ENCODE results near the gene SLC15A3. TPM values are rescaled to one million over a fixed set of nuclear protein-coding genes. Genes with fewer than 3 reads are reported as not detected.

SLC15A3 gene
- total RNA-seq (2014; rRNA removed; shearing (Covaris generic)), result 15.8 and 18.9 TPM in 2 replicates
- polyA plus RNA-seq (2016; fragmentation: Nextera tagmentation; extraction: Ambion mirVana), result 14.2 and 16.7 TPM in 2 replicates
- long read RNA-seq, partial matches to known transcripts, result 1 of 3 reads
- long read RNA-seq, other reads (novel, unspliced or antisense), result 1 of 3 reads

GRCh38 chr11:60951904-60952741 lies at the start of gene SLC15A3:
SLC15A3 (minus strand) TSS chr11:60952176; CDS start chr11:60951551, 625 bp downstream.
- H3K9me2 ChIP-seq (ENCODE audit: insufficient read depth), result no peaks in the 10 kb centered on the region
- peak within 1 kb of the TSS; percentile 68 for H3K4me3 ChIP-seq
- H3F3A ChIP-seq (replicated peaks; ENCODE audit: low read depth), result peaks cover 8% of the 10 kb centered on the region
- no peaks in the 10 kb centered on the region for H3K9me3 Mint-ChIP-seq
- H3K4me3 Mint-ChIP-seq, result peak within 1 kb of the TSS; percentile 70
- H3K27me3 ChIP-seq (ENCODE audit: insufficient read depth), result peaks cover 30% of the 10 kb centered on the region
- H3K27ac Mint-ChIP-seq, result peak within 1 kb of the TSS; percentile 17; the same call in 1 of the 2 replicates
- peak; percentile 82 for DNase-seq (ENCODE audit: low spot score)
- H3K27me3 Mint-ChIP-seq (ENCODE audit: insufficient read depth, low read depth, poor library complexity), result peaks cover 27% of the 10 kb centered on the region
- H3K36me3 Mint-ChIP-seq (ENCODE audit: low read depth), result no peaks in the 10 kb centered on the region
- H3K4me1 Mint-ChIP-seq, result peaks cover 35% of the 10 kb centered on the region
- H3K4me2 ChIP-seq, result peak within 1 kb of the TSS; percentile 90
- peak within 1 kb of the TSS; percentile 99 for H2AFZ ChIP-seq
- TF ChIP-seq POLR2AphosphoS5 (IDR thresholded peaks at IDR 0.05; ENCODE audit: low read depth), result no peak
- TF ChIP-seq, protein P1, sequence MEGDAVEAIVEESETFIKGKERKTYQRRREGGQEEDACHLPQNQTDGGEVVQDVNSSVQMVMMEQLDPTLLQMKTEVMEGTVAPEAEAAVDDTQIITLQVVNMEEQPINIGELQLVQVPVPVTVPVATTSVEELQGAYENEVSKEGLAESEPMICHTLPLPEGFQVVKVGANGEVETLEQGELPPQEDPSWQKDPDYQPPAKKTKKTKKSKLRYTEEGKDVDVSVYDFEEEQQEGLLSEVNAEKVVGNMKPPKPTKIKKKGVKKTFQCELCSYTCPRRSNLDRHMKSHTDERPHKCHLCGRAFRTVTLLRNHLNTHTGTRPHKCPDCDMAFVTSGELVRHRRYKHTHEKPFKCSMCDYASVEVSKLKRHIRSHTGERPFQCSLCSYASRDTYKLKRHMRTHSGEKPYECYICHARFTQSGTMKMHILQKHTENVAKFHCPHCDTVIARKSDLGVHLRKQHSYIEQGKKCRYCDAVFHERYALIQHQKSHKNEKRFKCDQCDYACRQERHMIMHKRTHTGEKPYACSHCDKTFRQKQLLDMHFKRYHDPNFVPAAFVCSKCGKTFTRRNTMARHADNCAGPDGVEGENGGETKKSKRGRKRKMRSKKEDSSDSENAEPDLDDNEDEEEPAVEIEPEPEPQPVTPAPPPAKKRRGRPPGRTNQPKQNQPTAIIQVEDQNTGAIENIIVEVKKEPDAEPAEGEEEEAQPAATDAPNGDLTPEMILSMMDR (conservative IDR thresholded peaks at IDR 0.05; ENCODE audit: low read depth in 2 of 2), result no peak
- TF ChIP-seq STAT1 (IDR thresholded peaks at IDR 0.05; ENCODE audit: unreplicated experiment), result no peak
- TF ChIP-seq, protein P2, sequence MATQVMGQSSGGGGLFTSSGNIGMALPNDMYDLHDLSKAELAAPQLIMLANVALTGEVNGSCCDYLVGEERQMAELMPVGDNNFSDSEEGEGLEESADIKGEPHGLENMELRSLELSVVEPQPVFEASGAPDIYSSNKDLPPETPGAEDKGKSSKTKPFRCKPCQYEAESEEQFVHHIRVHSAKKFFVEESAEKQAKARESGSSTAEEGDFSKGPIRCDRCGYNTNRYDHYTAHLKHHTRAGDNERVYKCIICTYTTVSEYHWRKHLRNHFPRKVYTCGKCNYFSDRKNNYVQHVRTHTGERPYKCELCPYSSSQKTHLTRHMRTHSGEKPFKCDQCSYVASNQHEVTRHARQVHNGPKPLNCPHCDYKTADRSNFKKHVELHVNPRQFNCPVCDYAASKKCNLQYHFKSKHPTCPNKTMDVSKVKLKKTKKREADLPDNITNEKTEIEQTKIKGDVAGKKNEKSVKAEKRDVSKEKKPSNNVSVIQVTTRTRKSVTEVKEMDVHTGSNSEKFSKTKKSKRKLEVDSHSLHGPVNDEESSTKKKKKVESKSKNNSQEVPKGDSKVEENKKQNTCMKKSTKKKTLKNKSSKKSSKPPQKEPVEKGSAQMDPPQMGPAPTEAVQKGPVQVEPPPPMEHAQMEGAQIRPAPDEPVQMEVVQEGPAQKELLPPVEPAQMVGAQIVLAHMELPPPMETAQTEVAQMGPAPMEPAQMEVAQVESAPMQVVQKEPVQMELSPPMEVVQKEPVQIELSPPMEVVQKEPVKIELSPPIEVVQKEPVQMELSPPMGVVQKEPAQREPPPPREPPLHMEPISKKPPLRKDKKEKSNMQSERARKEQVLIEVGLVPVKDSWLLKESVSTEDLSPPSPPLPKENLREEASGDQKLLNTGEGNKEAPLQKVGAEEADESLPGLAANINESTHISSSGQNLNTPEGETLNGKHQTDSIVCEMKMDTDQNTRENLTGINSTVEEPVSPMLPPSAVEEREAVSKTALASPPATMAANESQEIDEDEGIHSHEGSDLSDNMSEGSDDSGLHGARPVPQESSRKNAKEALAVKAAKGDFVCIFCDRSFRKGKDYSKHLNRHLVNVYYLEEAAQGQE (IDR thresholded peaks at IDR 0.05; ENCODE audit: unreplicated experiment), result no peak
- TF ChIP-seq, protein P3, sequence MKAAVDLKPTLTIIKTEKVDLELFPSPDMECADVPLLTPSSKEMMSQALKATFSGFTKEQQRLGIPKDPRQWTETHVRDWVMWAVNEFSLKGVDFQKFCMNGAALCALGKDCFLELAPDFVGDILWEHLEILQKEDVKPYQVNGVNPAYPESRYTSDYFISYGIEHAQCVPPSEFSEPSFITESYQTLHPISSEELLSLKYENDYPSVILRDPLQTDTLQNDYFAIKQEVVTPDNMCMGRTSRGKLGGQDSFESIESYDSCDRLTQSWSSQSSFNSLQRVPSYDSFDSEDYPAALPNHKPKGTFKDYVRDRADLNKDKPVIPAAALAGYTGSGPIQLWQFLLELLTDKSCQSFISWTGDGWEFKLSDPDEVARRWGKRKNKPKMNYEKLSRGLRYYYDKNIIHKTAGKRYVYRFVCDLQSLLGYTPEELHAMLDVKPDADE (IDR thresholded peaks at IDR 0.05), result no peak
- TF ChIP-seq EZH2 (IDR thresholded peaks at IDR 0.05; ENCODE audit: low read depth, unreplicated experiment), result no peak
- no peak for TF ChIP-seq JUNB (IDR thresholded peaks at IDR 0.05; ENCODE audit: unreplicated experiment)
- TF ChIP-seq CREB1 (CRISPR knock-in tag; IDR thresholded peaks at IDR 0.05; ENCODE audit: low read depth), result no peak
- TF ChIP-seq ZNF331 (CRISPR knock-in tag; IDR thresholded peaks at IDR 0.05; ENCODE audit: low read depth), result no peak
- no peak for TF ChIP-seq ZNF114 (CRISPR knock-in tag; IDR thresholded peaks at IDR 0.05)
- TF ChIP-seq ZNF462 (CRISPR knock-in tag; IDR thresholded peaks at IDR 0.05), result no peak
- TF ChIP-seq EZH2phosphoT487 (IDR thresholded peaks at IDR 0.05; ENCODE audit: unreplicated experiment), result no peak
- no peak for TF ChIP-seq NANOG (IDR thresholded peaks at IDR 0.05; ENCODE audit: borderline replicate concordance)
- H3K4me1 ChIP-seq (ENCODE audit: insufficient read depth), result peaks cover 26% of the 10 kb centered on the region
- H3K79me2 ChIP-seq (replicated peaks; ENCODE audit: insufficient read depth), result peaks cover 6% of the 10 kb centered on the region; the same call in 1 of the 2 replicates
- H4K20me1 ChIP-seq (replicated peaks; ENCODE audit: insufficient read depth), result no peaks in the 10 kb centered on the region
- H3K27ac ChIP-seq (ENCODE audit: low read depth), result 0 out of 2 replicates have a peak within 1 kb of the TSS, but pooled peaks have one; percentile 30
- H3K36me3 ChIP-seq (ENCODE audit: insufficient read depth), result no peaks in the 10 kb centered on the region
- peak; percentile 64 for ATAC-seq
